Kidney capillary endothelial cell (primary cell): ENCODE data around the gene FBXO22.
"Not testable (repeated sequence)": the region's sequence is repeated elsewhere in the genome, so short reads cannot be mapped to it uniquely, and the experiment has no call there.

Experiments
- DNase-seq: peaks from one replicate; pipeline ENCODE4 v3.0.0-alpha.2; 2018; ENCODE audit warnings: low spot score

Gene FBXO22

DNA sequence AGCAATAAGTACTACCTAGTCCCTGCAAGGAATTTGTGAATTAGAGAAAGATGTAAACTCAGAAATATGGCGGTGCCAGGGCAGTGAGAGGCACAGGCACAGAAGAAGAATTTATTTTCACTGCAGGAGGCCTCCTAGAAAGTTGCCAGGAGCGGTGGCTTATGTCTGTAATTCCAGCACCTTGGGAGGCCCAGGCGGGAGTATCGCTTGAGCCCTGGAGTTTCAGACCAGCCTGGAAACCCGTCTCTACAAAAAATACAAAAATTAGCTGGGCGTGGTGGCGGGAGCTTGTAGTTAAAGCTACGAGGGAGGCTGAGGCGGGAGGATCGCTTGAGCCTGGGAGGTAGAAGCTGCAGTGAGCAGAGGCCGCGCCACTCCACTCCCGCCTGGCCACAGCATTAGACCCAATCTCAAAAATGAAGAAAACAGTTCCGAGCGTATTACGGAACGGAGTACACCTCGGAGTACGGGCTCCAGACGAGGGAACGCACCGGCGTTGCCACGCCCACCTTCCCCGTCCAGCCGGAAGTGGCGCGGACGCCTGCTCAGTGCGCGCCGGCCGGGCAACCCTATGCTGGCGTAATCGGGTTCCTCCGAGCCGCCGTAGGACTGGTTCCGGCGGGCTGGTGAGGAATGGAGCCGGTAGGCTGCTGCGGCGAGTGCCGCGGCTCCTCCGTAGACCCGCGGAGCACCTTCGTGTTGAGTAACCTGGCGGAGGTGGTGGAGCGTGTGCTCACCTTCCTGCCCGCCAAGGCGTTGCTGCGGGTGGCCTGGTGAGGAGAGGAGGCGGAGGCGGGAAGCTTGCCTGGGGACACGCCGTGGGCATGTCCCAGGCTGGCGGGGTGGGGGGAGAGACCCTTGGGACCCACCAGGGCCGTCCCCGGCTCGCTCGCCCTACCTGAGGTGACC is at the start of gene FBXO22:
TSS of gene FBXO22 (plus strand) at position 548 of the 909 bp plus-strand sequence. CDS start at position 634, 86 bp downstream.
- DNase-seq = peak; percentile 81

- DNase-seq = no peak
These were observed 45.8 kb upstream of the FBXO22 start for GRCh38 chr15:75857886-75858285.

GRCh38 chr15:75861750-75862402 is 41.8 kb upstream of the FBXO22 start:
- DNase-seq = no peak

- no peak for DNase-seq
These were observed 40.9 kb upstream of the FBXO22 start for GRCh38 chr15:75862796-75863195.

GRCh38 chr15:75864213-75865059 is 39.2 kb upstream of the FBXO22 start:
- DNase-seq = no peak

DNA sequence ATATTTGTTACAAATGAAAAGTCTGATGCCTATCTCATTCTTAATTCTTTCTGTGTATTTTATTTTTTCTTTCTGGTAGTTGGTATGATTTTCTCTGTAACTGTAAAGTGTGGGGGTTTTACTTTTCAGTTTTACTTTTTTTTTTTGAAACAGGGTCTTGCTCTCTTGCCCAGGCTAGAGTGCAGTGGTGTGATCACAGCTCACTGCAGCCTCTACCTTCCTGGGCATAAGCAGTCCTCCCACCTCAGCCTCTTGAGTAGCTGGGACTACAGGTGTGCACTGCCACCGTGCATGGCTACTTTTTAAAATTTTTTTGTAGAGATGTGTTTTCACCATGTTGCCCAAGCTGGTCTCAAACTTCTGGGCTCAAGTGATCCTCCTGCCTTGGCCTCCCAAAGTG is 37.6 kb upstream of the FBXO22 start:
- DNase-seq = not testable (repeated sequence)

- no peak for DNase-seq
These were observed 36.8 kb upstream of the FBXO22 start for GRCh38 chr15:75866916-75867315.

DNA sequence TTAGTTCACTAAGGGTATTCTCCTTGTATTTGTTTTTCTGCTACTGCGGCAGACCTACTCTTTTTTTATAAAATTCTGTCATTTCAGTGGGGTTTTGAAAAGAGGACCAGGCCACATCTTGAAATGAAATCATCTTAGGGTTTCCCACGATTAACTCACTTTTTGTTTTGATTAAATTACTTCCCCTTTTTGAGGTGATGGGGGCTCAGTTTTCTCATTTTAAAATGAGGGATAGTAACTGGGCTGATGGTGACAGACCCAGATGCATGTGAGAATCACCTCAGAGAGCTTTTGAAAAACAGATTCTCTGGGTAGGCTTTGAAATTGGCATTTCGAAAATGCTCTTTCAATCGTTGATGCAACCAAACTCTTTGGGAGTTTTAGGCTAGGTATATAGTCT is 36.2 kb upstream of the FBXO22 start:
- no peak for DNase-seq

GRCh38 chr15:75868019-75868418 is 35.7 kb upstream of the FBXO22 start:
- DNase-seq = no peak

DNA sequence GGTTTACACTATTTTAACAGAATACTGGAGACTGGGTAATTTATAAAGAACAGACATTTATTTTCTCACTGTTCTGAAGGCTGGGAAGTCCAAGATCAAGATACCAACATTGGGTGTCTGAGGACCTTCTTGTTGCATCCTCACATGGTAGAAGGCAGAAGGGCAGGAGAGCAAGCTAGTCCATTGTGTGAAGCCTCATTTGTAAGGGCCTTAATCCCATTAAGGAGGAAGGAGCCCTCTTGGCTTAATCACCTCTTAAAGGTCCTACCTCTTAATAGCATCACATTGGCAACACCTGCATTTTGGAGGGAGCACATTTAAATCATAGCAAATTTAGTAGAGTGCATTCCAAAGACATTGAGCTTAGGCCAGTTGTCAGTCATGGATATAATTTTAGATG is 34.2 kb upstream of the FBXO22 start:
- no peak for DNase-seq

DNA sequence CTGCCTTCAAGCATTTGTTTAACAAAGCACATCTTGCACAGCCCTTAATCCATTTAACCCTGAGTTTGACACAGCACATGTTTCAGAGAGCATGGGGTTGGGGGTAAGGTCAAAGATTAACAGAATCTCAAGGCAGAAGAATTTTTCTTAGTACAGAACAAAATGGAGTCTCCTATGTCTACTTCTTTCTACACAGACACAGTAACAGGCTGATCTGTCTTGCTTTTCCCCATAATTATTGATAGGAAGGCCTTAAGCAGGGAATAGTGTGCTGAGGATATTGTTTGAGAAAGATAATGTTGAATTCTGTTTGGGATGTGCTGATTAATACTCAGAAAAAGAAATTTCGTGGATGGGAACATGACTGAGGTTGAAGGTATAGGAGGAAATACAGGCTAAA is 32.1 kb upstream of the FBXO22 start:
- DNase-seq = not testable (repeated sequence)

GRCh38 chr15:75872403-75872990 is 31.2 kb upstream of the FBXO22 start:
- DNase-seq = no peak

DNA sequence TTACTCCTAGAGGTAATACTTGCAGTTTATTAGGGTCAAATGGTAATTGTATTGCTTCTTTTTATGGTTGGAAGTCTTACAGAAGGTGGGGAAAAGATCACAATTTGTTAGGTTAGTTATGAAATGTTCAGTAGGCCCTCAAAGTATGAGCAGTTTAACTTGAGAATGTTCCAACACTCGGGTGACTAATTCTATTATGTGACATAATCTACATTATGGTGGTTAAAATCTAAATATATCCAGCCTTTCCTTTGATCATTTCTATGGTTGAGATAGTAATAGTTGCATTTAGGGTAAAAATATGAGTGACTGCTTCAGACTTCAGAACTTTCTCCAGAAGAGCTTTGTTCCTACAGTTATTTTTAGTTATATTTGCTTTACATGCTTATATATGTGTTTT is 19.6 kb upstream of the FBXO22 start:
- DNase-seq = no peak

GRCh38 chr15:75887178-75887577 is 16.5 kb upstream of the FBXO22 start:
- DNase-seq = no peak

GRCh38 chr15:75891895-75892294 is 11.8 kb upstream of the FBXO22 start:
- peak; percentile 77 for DNase-seq

GRCh38 chr15:75895731-75896130 is 7.9 kb upstream of the FBXO22 start:
- DNase-seq = no peak

GRCh38 chr15:75900577-75900976 is 3.1 kb upstream of the FBXO22 start:
- no peak for DNase-seq

- DNase-seq = peak; percentile 36
These were observed 1.5 kb upstream of the FBXO22 start for GRCh38 chr15:75902129-75902557.

DNA sequence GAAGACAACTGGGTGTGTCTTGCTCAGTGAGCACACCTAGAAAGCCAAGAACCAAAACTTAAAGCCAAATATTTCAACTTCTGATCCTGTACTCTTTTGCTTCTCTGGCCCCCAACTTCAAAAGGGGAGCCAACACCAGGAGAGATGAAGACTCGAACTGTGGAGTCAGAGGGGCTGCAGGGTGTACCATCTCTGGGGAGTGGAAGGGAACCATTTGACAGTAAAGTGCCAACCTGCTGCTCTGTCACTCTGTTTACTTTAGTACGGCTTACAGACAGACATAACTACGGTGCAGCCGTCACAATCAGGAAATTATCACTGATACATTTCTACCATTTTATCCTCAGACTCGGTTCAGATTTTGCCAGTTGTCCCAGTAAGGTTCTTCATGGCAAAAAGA is 1.6 kb downstream of the FBXO22 start:
- no peak for DNase-seq

DNA sequence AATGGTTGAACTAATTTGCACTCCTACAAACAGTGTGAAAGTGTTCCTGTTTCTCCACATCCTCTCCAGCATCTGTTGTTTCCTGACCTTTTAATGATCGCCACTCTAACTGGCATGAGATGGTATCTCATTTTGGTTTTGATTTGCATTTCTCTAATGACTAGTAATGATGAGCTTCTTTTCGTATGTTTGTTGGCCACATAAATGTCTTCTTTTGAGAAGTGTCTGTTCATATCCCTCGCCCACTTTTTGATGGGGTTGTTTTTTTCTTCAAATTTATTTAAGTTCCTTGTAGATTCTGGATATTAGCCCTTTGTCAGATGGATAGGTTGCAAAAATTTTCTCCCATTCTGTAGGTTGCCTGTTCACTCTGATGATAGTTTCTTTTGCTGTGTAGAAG is 6.7 kb downstream of the FBXO22 start:
- DNase-seq = not testable (repeated sequence)

GRCh38 chr15:75916978-75917377 is 13.3 kb downstream of the FBXO22 start:
- no peak for DNase-seq

DNA sequence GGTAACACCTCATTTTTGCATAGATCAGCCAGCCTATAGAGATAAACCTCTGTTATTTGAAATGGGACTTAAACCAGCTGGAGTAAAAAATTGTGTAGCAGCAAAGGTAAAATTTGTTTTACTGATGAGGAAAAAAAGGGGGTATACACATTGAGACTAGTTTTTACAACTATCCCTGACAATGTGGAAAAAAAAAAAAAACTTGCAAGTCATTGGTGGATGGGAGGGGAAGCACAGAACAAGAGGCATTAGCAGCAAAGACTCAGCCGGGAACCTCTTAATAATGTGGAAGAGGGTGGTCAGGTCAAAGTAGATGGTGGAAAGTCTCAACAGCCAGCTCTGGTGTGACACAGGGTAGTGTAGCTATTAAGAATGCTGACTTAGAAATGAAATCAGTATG is 14.5 kb downstream of the FBXO22 start:
- no peak for DNase-seq
